Hematopoietic multipotent progenitor cell treated with erythropoietin and hydrocortisone succinate and interleukin-3 and kit ligand, for 4 days (in vitro differentiated cells): ENCODE results near the gene ABI3BP.

Source experiments
- DNase-seq: peaks from one replicate; pipeline ENCODE4 v3.0.0-alpha.2; 2015

Gene ABI3BP

GRCh38 chr3:100813828-100814227 lies 179.4 kb downstream of the ABI3BP start:
- DNase-seq, result no peak

- no peak for DNase-seq
Observed at GRCh38 chr3:100811779-100812507, 181.3 kb downstream of the ABI3BP start.

- DNase-seq, result no peak
Observed at GRCh38 chr3:100810671-100811070, 182.6 kb downstream of the ABI3BP start.

- DNase-seq, result no peak
Observed at GRCh38 chr3:100804631-100805030, 188.6 kb downstream of the ABI3BP start.

GRCh38 chr3:100803711-100804110 lies 189.5 kb downstream of the ABI3BP start:
- no peak for DNase-seq

- DNase-seq, result no peak
Observed at GRCh38 chr3:100802126-100802525, 191.1 kb downstream of the ABI3BP start.

- DNase-seq, result no peak
Observed at GRCh38 chr3:100798012-100798411, 195.2 kb downstream of the ABI3BP start.

GRCh38 chr3:100796556-100796955 lies 196.7 kb downstream of the ABI3BP start:
- DNase-seq, result peak; percentile 62

GRCh38 chr3:100789579-100789978 lies 203.6 kb downstream of the ABI3BP start:
- DNase-seq, result no peak

GRCh38 chr3:100783619-100784018 lies 209.6 kb downstream of the ABI3BP start:
- DNase-seq, result no peak

- no peak for DNase-seq
Observed at GRCh38 chr3:100782906-100783305, 210.3 kb downstream of the ABI3BP start.

GRCh38 chr3:100782348-100782747 lies 210.9 kb downstream of the ABI3BP start:
- no peak for DNase-seq

- no peak for DNase-seq
Observed at GRCh38 chr3:100781301-100781700, 211.9 kb downstream of the ABI3BP start.

- no peak for DNase-seq
Observed at GRCh38 chr3:100780071-100780622, 213.1 kb downstream of the ABI3BP start.

- peak; percentile 13 for DNase-seq
Observed at GRCh38 chr3:100779480-100779879, 213.7 kb downstream of the ABI3BP start.

GRCh38 chr3:100777271-100777670 lies 215.9 kb downstream of the ABI3BP start:
- DNase-seq, result no peak

- DNase-seq, result no peak
Observed at GRCh38 chr3:100776746-100777145, 216.5 kb downstream of the ABI3BP start.

GRCh38 chr3:100776097-100776729 lies 217.0 kb downstream of the ABI3BP start:
- DNase-seq, result no peak

- DNase-seq, result no peak
Observed at GRCh38 chr3:100775669-100776068, 217.6 kb downstream of the ABI3BP start.

GRCh38 chr3:100775226-100775625 lies 218.0 kb downstream of the ABI3BP start:
- no peak for DNase-seq

GRCh38 chr3:100769693-100770092 lies 223.5 kb downstream of the ABI3BP start:
- DNase-seq, result no peak

- no peak for DNase-seq
Observed at GRCh38 chr3:100766069-100766468, 227.2 kb downstream of the ABI3BP start.

- no peak for DNase-seq
Observed at GRCh38 chr3:100765437-100765975, 227.7 kb downstream of the ABI3BP start.

- peak; percentile 36 for DNase-seq
Observed at GRCh38 chr3:100761951-100762350, 231.3 kb downstream of the ABI3BP start.
